ENCODE data around the gene TRPM6.

- TF ChIP-seq CTCF (conservative IDR thresholded peaks at IDR 0.05; ENCODE audit: low read length) (no peak), EZH2phosphoT487 (IDR thresholded peaks at IDR 0.05; ENCODE audit: borderline replicate concordance, low read depth, low read length) (no peak)
These were observed 20.2 kb downstream of the TRPM6 start for GRCh38 chr9:74867483-74867882.

Measured in OCI-LY7 (cell line).